Mammary epithelial cell (primary cell): Measurements from ENCODE around the gene TET1.
"Not testable (repeated sequence)": the region's sequence is repeated elsewhere in the genome, so short reads cannot be mapped to it uniquely, and the experiment has no call there.

Source experiments
- CTCF ChIP-seq, 2 donors: IDR thresholded peaks in 1 of 2; conservative IDR thresholded peaks in 1 of 2; 2 replicates each; pipeline ENCODE4 v1.5.1; 2011 to 2012; ENCODE audit warnings: inconsistent platforms in 2 of 2, low read length in 2 of 2, mild to moderate bottlenecking in 2 of 2, control low read depth in 1 of 2, low read depth in 1 of 2; ENCODE audit not compliant: insufficient read depth in 1 of 2; ENCODE audit errors: extremely low read depth in 1 of 2
- EZH2 ChIP-seq: IDR thresholded peaks from 2 replicates; pipeline ENCODE4 v1.6.1; 2012; ENCODE audit warnings: low read length, inconsistent platforms, borderline replicate concordance

- TF ChIP-seq CTCF (conservative IDR thresholded peaks at IDR 0.05 in 1 of 2, IDR thresholded peaks at IDR 0.05 in 1 of 2; ENCODE audit: extremely low read depth in 1 of 2, insufficient read depth in 1 of 2, low read depth in 1 of 2, low read length in 2 of 2); EZH2: not testable (repeated sequence)
Observed at GRCh38 chr10:68617691-68618090, 57.6 kb downstream of the TET1 start.
